Progenitor cell of endocrine pancreas (in vitro differentiated cells): Measurements from ENCODE around the gene SLC25A42. TPM values are rescaled to one million over a fixed set of nuclear protein-coding genes. Genes with fewer than 3 reads are reported as not detected.

ENCODE experiments used
- DNase-seq: peaks from one replicate; pipeline ENCODE4 v3.0.0; 2021; ENCODE audit warnings: low spot score; ENCODE audit not compliant: unreplicated experiment
- H3K27ac Mint-ChIP-seq: 2 replicates; pipeline ENCODE4 v1.8.0; 2021; ENCODE audit warnings: mild to moderate bottlenecking, moderate library complexity, mixed read lengths
- H3K27me3 Mint-ChIP-seq: 2 replicates; pipeline ENCODE4 v1.8.0; 2021; ENCODE audit warnings: mixed read lengths
- H3K36me3 Mint-ChIP-seq: 2 replicates; pipeline ENCODE4 v1.8.0; 2022; ENCODE audit warnings: mixed read lengths; ENCODE audit not compliant: insufficient read depth
- H3K4me1 Mint-ChIP-seq: 2 replicates; pipeline ENCODE4 v1.8.0; 2021; ENCODE audit warnings: low read depth, mixed read lengths
- H3K4me3 Mint-ChIP-seq: 2 replicates; pipeline ENCODE4 v1.8.0; 2021; ENCODE audit warnings: low read depth, mild to moderate bottlenecking, moderate library complexity, mixed read lengths
- H3K9me3 Mint-ChIP-seq: 2 replicates; pipeline ENCODE4 v1.8.0; 2021; ENCODE audit warnings: low read depth, mixed read lengths
- total RNA-seq: library from RNA; stranded (reverse); gene quantifications from 2 replicates; pipeline ENCODE4 v1.2.1, GENCODE V29; 2021
- TF ChIP-seq, protein P1 (sequence below): fragments of 200-600 bp; sonication (generic); IDR thresholded peaks from one replicate; pipeline ENCODE4 v1.5.0; 2021; ENCODE audit warnings: antibody characterized with exemption, mild to moderate bottlenecking; ENCODE audit not compliant: unreplicated experiment

Gene SLC25A42
- total RNA-seq, 1 donor from 2014 or later, result 10.5 TPM

GRCh38 chr19:19107654-19108053 is 43.9 kb downstream of the SLC25A42 start:
- Mint-ChIP-seq H3K4me3 (no peak overlapping the region), H3K4me1 (peaks cover 8% of the 10 kb centered on the region), H3K36me3 (peaks cover 2% of the 10 kb centered on the region), H3K27me3 (peaks cover 18% of the 10 kb centered on the region), H3K27ac (no peak overlapping the region), H3K9me3 (no peaks in the 10 kb centered on the region)
- TF ChIP-seq, protein P1, sequence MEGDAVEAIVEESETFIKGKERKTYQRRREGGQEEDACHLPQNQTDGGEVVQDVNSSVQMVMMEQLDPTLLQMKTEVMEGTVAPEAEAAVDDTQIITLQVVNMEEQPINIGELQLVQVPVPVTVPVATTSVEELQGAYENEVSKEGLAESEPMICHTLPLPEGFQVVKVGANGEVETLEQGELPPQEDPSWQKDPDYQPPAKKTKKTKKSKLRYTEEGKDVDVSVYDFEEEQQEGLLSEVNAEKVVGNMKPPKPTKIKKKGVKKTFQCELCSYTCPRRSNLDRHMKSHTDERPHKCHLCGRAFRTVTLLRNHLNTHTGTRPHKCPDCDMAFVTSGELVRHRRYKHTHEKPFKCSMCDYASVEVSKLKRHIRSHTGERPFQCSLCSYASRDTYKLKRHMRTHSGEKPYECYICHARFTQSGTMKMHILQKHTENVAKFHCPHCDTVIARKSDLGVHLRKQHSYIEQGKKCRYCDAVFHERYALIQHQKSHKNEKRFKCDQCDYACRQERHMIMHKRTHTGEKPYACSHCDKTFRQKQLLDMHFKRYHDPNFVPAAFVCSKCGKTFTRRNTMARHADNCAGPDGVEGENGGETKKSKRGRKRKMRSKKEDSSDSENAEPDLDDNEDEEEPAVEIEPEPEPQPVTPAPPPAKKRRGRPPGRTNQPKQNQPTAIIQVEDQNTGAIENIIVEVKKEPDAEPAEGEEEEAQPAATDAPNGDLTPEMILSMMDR, result no peak
- DNase-seq, result no peak

GRCh38 chr19:19109601-19110000 is 45.8 kb downstream of the SLC25A42 start:
- no peak overlapping the region for H3K27ac Mint-ChIP-seq
- H3K36me3 Mint-ChIP-seq, result peaks cover 2% of the 10 kb centered on the region
- DNase-seq, result no peak
- no peaks in the 10 kb centered on the region for H3K9me3 Mint-ChIP-seq
- TF ChIP-seq, protein P1, result no peak
- no peak overlapping the region for H3K4me3 Mint-ChIP-seq
- H3K4me1 Mint-ChIP-seq, result peaks cover 11% of the 10 kb centered on the region
- H3K27me3 Mint-ChIP-seq, result peaks cover 18% of the 10 kb centered on the region

GRCh38 chr19:19110410-19111135 is 46.8 kb downstream of the SLC25A42 start:
- H3K36me3 Mint-ChIP-seq, result peaks cover 4% of the 10 kb centered on the region
- TF ChIP-seq, protein P1, result peak; percentile 50
- peak; percentile 39 for DNase-seq
- peaks cover 8% of the 10 kb centered on the region for H3K4me1 Mint-ChIP-seq
- H3K4me3 Mint-ChIP-seq, result no peak overlapping the region
- H3K27ac Mint-ChIP-seq, result no peak overlapping the region
- H3K9me3 Mint-ChIP-seq, result no peaks in the 10 kb centered on the region
- H3K27me3 Mint-ChIP-seq, result peaks cover 18% of the 10 kb centered on the region

- no peaks in the 10 kb centered on the region for H3K9me3 Mint-ChIP-seq
- DNase-seq, result no peak
- H3K27me3 Mint-ChIP-seq, result peaks cover 18% of the 10 kb centered on the region
- no peak overlapping the region for H3K4me3 Mint-ChIP-seq
- H3K27ac Mint-ChIP-seq, result no peak overlapping the region
- peaks cover 6% of the 10 kb centered on the region for H3K36me3 Mint-ChIP-seq
- peaks cover 5% of the 10 kb centered on the region for H3K4me1 Mint-ChIP-seq
- TF ChIP-seq, protein P1, result no peak
Observed at GRCh38 chr19:19111136-19111835, 47.5 kb downstream of the SLC25A42 start.

GRCh38 chr19:19111967-19112580 is 48.3 kb downstream of the SLC25A42 start:
- Mint-ChIP-seq H3K27ac (peak overlapping the region; percentile 49), H3K27me3 (peaks cover 18% of the 10 kb centered on the region), H3K4me1 (peaks cover 3% of the 10 kb centered on the region), H3K36me3 (peaks cover 6% of the 10 kb centered on the region), H3K9me3 (no peaks in the 10 kb centered on the region), H3K4me3 (no peak overlapping the region)
- TF ChIP-seq, protein P1, result no peak
- no peak for DNase-seq
